ENCODE measurements around the gene IFFO2. TPM values are rescaled to one million over a fixed set of nuclear protein-coding genes. Genes with fewer than 3 reads are reported as not detected.

IFFO2 gene
- total and polyA plus RNA-seq, 7 experiments from 2014 or later, result 1.1 to 57.1 (median 25.7) TPM

DNA sequence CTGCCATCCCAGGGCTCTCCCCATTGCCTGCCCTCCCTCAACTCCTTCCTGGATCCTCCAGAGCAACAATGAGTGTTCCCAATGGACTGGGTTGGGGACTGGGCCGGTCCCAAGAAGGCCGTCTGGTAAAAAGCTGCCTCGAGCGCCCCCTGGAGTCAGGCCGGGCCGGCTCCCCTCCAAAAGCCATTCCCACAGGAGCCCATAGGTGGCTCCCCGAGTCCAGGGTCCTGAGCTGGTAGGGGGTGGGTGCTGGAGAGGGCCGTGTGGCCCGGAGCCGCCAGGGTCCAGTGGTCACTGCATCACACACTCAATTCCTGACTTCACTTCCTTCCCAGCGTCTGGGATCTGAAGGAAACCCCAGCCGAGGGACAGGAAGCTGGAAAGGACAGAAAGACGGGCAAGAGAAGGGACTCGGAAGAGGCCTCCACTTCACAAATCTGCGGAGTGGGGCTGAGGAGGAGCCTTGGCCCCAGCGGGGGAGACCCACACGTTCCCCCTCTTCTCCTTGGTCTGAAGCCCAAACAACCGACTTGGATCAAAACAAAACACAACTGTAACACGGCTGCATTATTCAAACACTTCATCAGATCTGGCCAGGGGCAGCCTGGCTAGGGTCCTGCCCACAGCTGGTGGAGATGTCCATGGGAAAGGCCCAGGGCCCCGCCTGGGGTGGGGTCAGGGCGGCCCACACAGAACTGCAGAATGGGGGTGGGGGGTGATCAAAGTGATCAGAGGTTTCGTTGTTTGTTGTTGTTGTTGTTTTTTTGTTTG is 43.2 kb downstream of the IFFO2 start:
- Mint-ChIP-seq H3K9me3 (no peaks in the 10 kb centered on the region), H3K27me3 (no peaks in the 10 kb centered on the region), H3K4me1 (peaks cover 2 to 15% (median 9%) of the 10 kb centered on the region in 7 donors), H3K4me3 (no peak overlapping the region), H3K36me3 (peaks cover 6 to 35% (median 16%) of the 10 kb centered on the region in 5 donors), H3K27ac (peak overlapping the region in 4 of 9 donors; percentile 59 to 84 (median 77))
- DNase-seq, result peak; percentile 53 to 80 (median 61)
- Histone ChIP-seq H3K36me3 (ENCODE audit: control insufficient read depth in 2 of 3, insufficient read depth in 3 of 3, low read length in 3 of 3) (peaks cover 11 to 72% (median 15%) of the 10 kb centered on the region in 3 experiments), H3K4me1 (ENCODE audit: control insufficient read depth in 2 of 2, insufficient read depth in 2 of 2, low read length in 2 of 2) (peaks cover 0 to 4% of the 10 kb centered on the region in 2 donors), H3K27me3 (ENCODE audit: control insufficient read depth in 2 of 2, insufficient read depth in 2 of 2, low read length in 2 of 2) (no peaks in the 10 kb centered on the region), H3K9me3 (ENCODE audit: control insufficient read depth in 2 of 3, low read length in 3 of 3) (no peaks in the 10 kb centered on the region), H3K4me3 (ENCODE audit: low read length) (no peak overlapping the region), H3K27ac (ENCODE audit: low read depth, low read length) (no peak overlapping the region)
- peak; percentile 85 for ATAC-seq
- ChIA-PET CTCF (interaction anchor here (0.6 to 5.8 kb wide), 20 partner anchors 9 to 793 kb away, joined by 3 to 65 read pairs (median 6); no protein-coding TSS in a partner anchor), POLR2A (interaction anchor here (1.3 to 2.4 kb wide), 4 partner anchors 14 to 59 kb away, joined by 3 to 8 read pairs (median 6); no protein-coding TSS in a partner anchor)
- intact Hi-C loops (cut with micrococcal nuclease), result loop anchor here (1.0 kb wide), 3 partner anchors 13 to 59 kb away; no protein-coding TSS in a partner anchor

DNA sequence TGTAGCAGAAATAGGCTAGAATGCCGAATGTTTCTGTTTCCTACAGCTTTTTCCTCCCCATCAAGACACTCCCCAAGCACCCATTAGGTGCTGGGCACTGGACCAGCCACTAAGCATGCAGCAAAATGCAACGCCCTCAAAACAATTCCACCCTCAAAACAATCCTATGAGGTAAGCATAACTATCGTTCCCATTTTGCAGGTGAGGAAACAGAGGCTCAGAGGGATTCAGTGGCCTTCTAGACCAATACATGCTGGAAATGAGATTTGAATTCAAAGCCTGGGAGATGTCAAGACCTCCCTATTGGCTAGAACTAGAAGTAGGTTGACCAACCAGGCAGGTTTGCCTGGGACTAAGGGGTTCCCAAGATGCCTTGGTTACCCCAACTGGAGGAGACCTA is 43.9 kb downstream of the IFFO2 start:
- H3K4me1 ChIP-seq (ENCODE audit: control insufficient read depth in 2 of 2, insufficient read depth in 2 of 2, low read length in 2 of 2), result peaks cover 0 to 4% of the 10 kb centered on the region in 2 donors
- no peak overlapping the region for H3K4me3 Mint-ChIP-seq
- H3K27ac ChIP-seq (ENCODE audit: low read depth, low read length), result no peak overlapping the region
- intact Hi-C loops (cut with micrococcal nuclease), result no loop called here
- H3K27me3 ChIP-seq (ENCODE audit: control insufficient read depth in 2 of 2, insufficient read depth in 2 of 2, low read length in 2 of 2), result no peaks in the 10 kb centered on the region
- no peak overlapping the region for H3K4me3 ChIP-seq (ENCODE audit: low read length)
- ATAC-seq (no peak), DNase-seq (no peak)
- H3K27me3 Mint-ChIP-seq, result no peaks in the 10 kb centered on the region
- CTCF ChIA-PET, result interaction anchor here (0.8 to 5.8 kb wide), 18 partner anchors 10 to 200 kb away, joined by 3 to 65 read pairs (median 6); no protein-coding TSS in a partner anchor
- peaks cover 4 to 17% (median 9%) of the 10 kb centered on the region in 7 donors for H3K4me1 Mint-ChIP-seq
- H3K9me3 Mint-ChIP-seq, result no peaks in the 10 kb centered on the region
- H3K36me3 ChIP-seq (ENCODE audit: control insufficient read depth in 2 of 3, insufficient read depth in 3 of 3, low read length in 3 of 3), result peaks cover 11 to 72% (median 15%) of the 10 kb centered on the region in 3 experiments
- H3K9me3 ChIP-seq (ENCODE audit: control insufficient read depth in 2 of 3, low read length in 3 of 3), result no peaks in the 10 kb centered on the region
- H3K27ac Mint-ChIP-seq, result peak overlapping the region in 2 of 9 donors; percentile 59 to 63
- POLR2A ChIA-PET, result interaction anchor here (1.3 to 2.4 kb wide), 5 partner anchors 14 to 60 kb away, joined by 3 to 8 read pairs (median 6); no protein-coding TSS in a partner anchor
- peaks cover 6 to 38% (median 16%) of the 10 kb centered on the region in 5 donors for H3K36me3 Mint-ChIP-seq

DNA sequence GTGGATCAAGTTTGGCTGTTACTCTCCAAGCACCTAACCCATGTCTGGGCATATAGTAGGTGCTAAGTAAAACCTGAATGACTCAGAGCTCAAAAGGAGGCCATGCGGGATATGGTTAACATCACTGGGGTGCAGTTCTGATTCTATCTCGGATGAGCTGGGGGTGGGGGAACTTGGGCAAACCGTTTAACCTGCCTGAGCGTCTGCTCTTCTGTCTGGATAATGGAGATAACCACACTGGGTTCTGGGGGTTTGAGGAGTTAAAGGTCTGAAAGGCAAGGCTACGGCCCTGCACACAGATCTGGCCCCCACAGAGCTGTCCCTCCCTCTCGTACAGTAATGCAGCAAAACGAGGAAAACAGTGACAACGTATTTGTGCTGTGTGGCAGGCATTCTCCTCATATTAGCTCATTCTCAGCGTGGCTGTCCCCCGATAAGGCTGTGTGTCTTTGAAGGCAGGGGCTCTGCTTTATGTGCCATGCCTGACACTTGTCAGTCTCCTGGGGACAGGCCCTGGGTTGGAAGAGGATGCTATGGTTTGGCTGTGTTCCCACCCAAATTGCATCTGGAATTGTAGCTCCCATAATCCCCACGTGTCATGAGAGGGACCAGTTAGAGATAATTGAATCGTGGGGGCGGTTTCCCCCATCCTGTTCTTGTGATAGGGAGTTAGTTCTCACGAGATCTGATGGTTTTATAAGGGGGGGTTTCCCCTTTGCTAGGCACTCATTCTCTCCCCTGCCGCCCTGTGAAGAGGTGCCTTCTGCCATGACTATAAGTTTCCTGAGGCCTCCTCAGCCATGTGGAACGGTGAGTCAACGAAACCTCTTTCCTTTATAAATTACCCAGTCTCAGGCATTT is 47.3 kb downstream of the IFFO2 start:
- Mint-ChIP-seq H3K4me3 (no peak overlapping the region), H3K27me3 (no peaks in the 10 kb centered on the region), H3K9me3 (no peaks in the 10 kb centered on the region), H3K4me1 (peaks cover 3 to 17% (median 12%) of the 10 kb centered on the region in 7 donors), H3K27ac (peak overlapping the region in 5 of 9 donors; percentile 44 to 71 (median 57)), H3K36me3 (peaks cover 6 to 34% (median 12%) of the 10 kb centered on the region in 5 donors)
- Histone ChIP-seq H3K27me3 (ENCODE audit: control insufficient read depth in 2 of 2, insufficient read depth in 2 of 2, low read length in 2 of 2) (no peaks in the 10 kb centered on the region), H3K4me1 (ENCODE audit: control insufficient read depth in 2 of 2, insufficient read depth in 2 of 2, low read length in 2 of 2) (peaks cover 0 to 4% of the 10 kb centered on the region in 2 donors), H3K27ac (ENCODE audit: low read depth, low read length) (no peak overlapping the region), H3K4me3 (ENCODE audit: low read length) (no peak overlapping the region), H3K9me3 (ENCODE audit: control insufficient read depth in 2 of 3, low read length in 3 of 3) (no peaks in the 10 kb centered on the region), H3K36me3 (ENCODE audit: control insufficient read depth in 2 of 3, insufficient read depth in 3 of 3, low read length in 3 of 3) (peaks cover 7 to 54% (median 15%) of the 10 kb centered on the region in 3 experiments)
- ChIA-PET POLR2A (interaction anchor here (0.9 to 1.2 kb wide), 2 partner anchors 15 to 18 kb away, joined by 4 read pairs; no protein-coding TSS in a partner anchor), CTCF (interaction anchor here (0.6 to 9.1 kb wide), 17 partner anchors 13 to 330 kb away, joined by 3 to 105 read pairs (median 4); no protein-coding TSS in a partner anchor)
- DNase-seq (no peak), ATAC-seq (no peak)
- intact Hi-C loops (cut with micrococcal nuclease), result loop anchor here (5.0 to 10.0 kb wide), 3 partner anchors 103 to 686 kb away; partner anchors contain the start of gene UBR4 (in 1 of the 2)

DNA sequence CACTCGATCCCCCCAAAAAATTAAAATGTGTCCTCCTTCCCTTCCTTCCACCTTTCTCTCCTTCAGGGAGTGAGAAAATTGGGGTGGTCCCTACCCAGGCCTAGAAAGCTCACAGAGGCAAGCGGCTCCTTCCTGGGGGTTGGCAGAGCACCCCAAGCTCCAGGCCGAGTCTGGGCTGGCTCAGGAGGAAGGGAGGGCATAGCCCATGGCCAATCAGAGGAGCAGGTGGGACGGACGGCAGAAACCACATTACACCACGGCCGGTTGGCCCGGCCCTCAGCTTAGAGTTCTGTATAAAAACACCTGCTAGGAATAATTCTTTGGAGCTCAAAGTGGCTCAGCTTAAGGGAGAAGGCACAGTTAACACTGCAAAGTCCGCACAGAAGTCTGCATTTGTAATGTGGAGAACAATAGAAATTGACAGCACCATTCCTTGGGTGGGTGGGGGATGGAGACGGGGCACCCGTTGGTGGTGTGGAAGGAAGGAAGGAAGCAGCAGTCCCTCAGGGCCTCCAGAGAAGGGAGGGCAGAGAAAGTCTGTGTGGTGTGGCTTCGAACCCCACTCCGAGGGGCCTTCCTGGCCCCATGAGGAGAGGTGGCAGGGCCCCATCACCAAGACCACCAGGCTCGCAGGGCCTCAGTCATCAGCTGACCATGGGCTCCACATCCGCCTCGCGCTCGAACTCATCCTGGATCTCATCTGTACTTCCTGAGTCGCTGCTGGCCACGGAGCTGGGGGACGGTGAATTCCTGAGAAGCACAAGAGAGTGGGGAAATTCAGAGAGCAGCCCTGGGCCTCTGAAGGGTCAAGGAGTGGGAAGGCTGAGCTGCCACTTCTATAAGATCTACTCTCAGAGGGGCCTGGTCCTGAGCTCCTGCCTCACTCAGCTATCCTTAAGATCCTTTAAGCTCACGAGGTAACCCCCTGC is 48.3 kb downstream of the IFFO2 start:
- ChIA-PET CTCF (interaction anchor here (0.7 to 9.1 kb wide), 27 partner anchors 9 to 1732 kb away, joined by 3 to 105 read pairs (median 4); partner anchors contain the start of gene IFFO2), POLR2A (interaction anchor here (0.9 to 1.5 kb wide), 3 partner anchors 19 to 302 kb away, joined by 3 to 9 read pairs (median 4); partner anchors contain the start of gene UBR4)
- Histone ChIP-seq H3K4me1 (ENCODE audit: control insufficient read depth in 2 of 2, insufficient read depth in 2 of 2, low read length in 2 of 2) (peaks cover 0 to 5% of the 10 kb centered on the region in 2 donors), H3K27me3 (ENCODE audit: control insufficient read depth in 2 of 2, insufficient read depth in 2 of 2, low read length in 2 of 2) (no peaks in the 10 kb centered on the region), H3K4me3 (ENCODE audit: low read length) (no peak overlapping the region), H3K36me3 (ENCODE audit: control insufficient read depth in 2 of 3, insufficient read depth in 3 of 3, low read length in 3 of 3) (peaks cover 7 to 54% (median 15%) of the 10 kb centered on the region in 3 experiments), H3K9me3 (ENCODE audit: control insufficient read depth in 2 of 3, low read length in 3 of 3) (no peaks in the 10 kb centered on the region), H3K27ac (ENCODE audit: low read depth, low read length) (peak overlapping the region; percentile 12)
- Mint-ChIP-seq H3K27me3 (no peaks in the 10 kb centered on the region), H3K4me3 (no peak overlapping the region), H3K9me3 (no peaks in the 10 kb centered on the region), H3K36me3 (peaks cover 6 to 34% (median 10%) of the 10 kb centered on the region in 5 donors), H3K4me1 (peaks cover 10 to 21% (median 15%) of the 10 kb centered on the region in 7 donors), H3K27ac (peak overlapping the region in 4 of 9 donors; percentile 44 to 77 (median 60))
- ATAC-seq (peak; percentile 52), DNase-seq (no peak)
- intact Hi-C loops (cut with micrococcal nuclease), result loop anchor here (1.0 to 10.0 kb wide), 9 partner anchors 24 to 687 kb away; partner anchors contain the start of genes IFFO2 (in 1 of the 2) and UBR4 (in 1 of the 2)

DNA sequence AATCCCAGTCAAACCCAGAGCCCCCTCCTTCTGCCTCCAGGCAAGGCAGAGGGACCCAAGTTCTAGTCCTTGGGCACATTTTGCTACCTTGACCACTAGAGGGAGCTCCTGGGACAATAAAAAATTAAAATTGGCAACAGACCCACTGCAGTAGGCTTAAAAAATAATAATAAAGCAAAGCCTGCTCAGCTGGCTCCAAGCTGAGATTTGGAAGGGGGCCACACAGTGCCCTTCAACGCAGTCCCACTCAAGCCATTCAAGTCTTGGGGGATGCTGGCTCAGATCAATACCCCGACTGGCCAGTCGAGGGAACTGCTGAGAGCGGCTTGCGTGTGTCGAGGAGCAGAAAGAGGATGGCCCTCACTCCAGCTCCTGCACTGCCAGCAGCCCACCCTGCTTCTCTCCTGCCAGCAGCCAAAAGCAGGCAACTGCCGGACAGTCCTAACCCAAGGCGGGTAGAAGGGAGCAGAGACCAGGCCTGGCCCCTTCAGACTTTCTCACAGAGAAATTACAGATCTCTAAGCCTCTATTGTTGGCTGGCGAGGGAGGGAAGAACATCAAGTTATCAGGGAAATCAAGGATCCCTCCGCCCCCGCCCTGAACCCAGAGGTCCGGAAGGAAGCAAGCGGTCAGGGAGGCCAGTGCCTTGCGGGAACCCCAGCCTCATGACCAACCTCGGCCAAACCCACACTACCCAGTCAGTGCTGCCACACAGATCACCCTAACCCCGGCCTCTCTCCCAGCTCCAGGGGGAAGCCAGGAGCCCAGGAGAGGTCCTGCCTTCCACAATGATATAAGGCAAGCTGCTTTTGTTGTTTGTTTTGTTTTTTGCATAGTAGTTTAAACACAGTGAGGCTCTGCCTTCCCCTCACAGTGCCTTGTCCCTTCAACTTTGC is 49.2 kb downstream of the IFFO2 start:
- Mint-ChIP-seq H3K27me3 (no peaks in the 10 kb centered on the region), H3K4me1 (peaks cover 11 to 21% (median 17%) of the 10 kb centered on the region in 7 donors), H3K9me3 (no peaks in the 10 kb centered on the region), H3K27ac (peak overlapping the region in 5 of 9 donors; percentile 18 to 77 (median 48)), H3K4me3 (no peak overlapping the region), H3K36me3 (peaks cover 6 to 34% (median 10%) of the 10 kb centered on the region in 5 donors)
- no peak overlapping the region for H3K4me3 ChIP-seq (ENCODE audit: low read length)
- ChIA-PET POLR2A (interaction anchor here (0.7 to 1.5 kb wide), 5 partner anchors 19 to 302 kb away, joined by 3 to 9 read pairs (median 3); partner anchors contain the start of gene UBR4), CTCF (interaction anchor here (0.6 to 9.1 kb wide), 25 partner anchors 8 to 1733 kb away, joined by 3 to 105 read pairs (median 5); partner anchors contain the start of gene IFFO2)
- no peaks in the 10 kb centered on the region for H3K9me3 ChIP-seq (ENCODE audit: control insufficient read depth in 2 of 3, low read length in 3 of 3)
- H3K4me1 ChIP-seq (ENCODE audit: control insufficient read depth in 2 of 2, insufficient read depth in 2 of 2, low read length in 2 of 2), result peaks cover 0 to 6% of the 10 kb centered on the region in 2 donors
- H3K36me3 ChIP-seq (ENCODE audit: control insufficient read depth in 2 of 3, insufficient read depth in 3 of 3, low read length in 3 of 3), result peaks cover 7 to 54% (median 15%) of the 10 kb centered on the region in 3 experiments
- intact Hi-C loops (cut with micrococcal nuclease), result loop anchor here (1.0 to 10.0 kb wide), 9 partner anchors 23 to 688 kb away; partner anchors contain the start of genes IFFO2 (in 1 of the 2) and UBR4 (in 1 of the 2)
- H3K27ac ChIP-seq (ENCODE audit: low read depth, low read length), result no peak overlapping the region
- ATAC-seq, result no peak
- H3K27me3 ChIP-seq (ENCODE audit: control insufficient read depth in 2 of 2, insufficient read depth in 2 of 2, low read length in 2 of 2), result no peaks in the 10 kb centered on the region
- DNase-seq, result peak; percentile 40 to 83 (median 75)

Measured in naive thymus-derived CD4-positive, alpha-beta T cell (primary cell).